K562 (cell line): ENCODE data around the gene DELE1. TPM values are rescaled to one million over a fixed set of nuclear protein-coding genes. Genes with fewer than 3 reads are reported as not detected.

Experiments used
- ATAC-seq: fragments of 200-7000 bp; cut with Tn5 transposase; 3 replicates; pipeline ENCODE4 v1.9.1; 2020; ENCODE audit warnings: moderate library complexity
- BruUV-seq: library from RNA; stranded (reverse); fragments of 400-500 nt; replicated peaks from 2 replicates; lab custom pipeline; 2021; lab: Mats Ljungman, UMichigan
- CTCF ChIA-PET: fragments of 300-600 bp; formaldehyde crosslinking; extraction: SDS; loops from one replicate; lab custom pipeline; 2021; ENCODE audit warnings: low intra/inter-chr PET ratio; lab: Yijun Ruan, JAX
- POLR2A ChIA-PET: fragments of 300-600, 350-650 bp; sonication (Branson Sonifier 250); formaldehyde crosslinking; extraction: SDS; loops from one replicate; lab custom pipeline; 2021; ENCODE audit warnings: antibody characterized with exemption, inconsistent platforms; lab: Yijun Ruan, JAX
- DNase-seq, 4 experiments: peaks; one replicate each; pipeline versions ENCODE4 v3.0.0 to v3.0.0-alpha.2; 2011 to 2018; ENCODE audit warnings: low spot score in 3 of 4, mixed read lengths in 3 of 4; ENCODE audit errors: extremely low read depth in 1 of 4
- FAIRE-seq: peaks from 2 replicates; lab custom pipeline; 2011; peaks lifted over from hg19 to GRCh38; lab: Jason Lieb, UNC
- H2AFZ ChIP-seq: 2 replicates; pipeline ENCODE4 v1.6.0; 2011; ENCODE audit warnings: low read depth, low read length, control low read depth, inconsistent platforms
- H3K27ac ChIP-seq: fragments of 200-600 bp; 3 replicates; pipeline ENCODE4 v1.8.0; 2011; ENCODE audit warnings: low read depth, mild to moderate bottlenecking, control low read depth, inconsistent platforms, low read length, moderate library complexity, mixed read lengths; ENCODE audit errors: extremely low read depth
- H3K27me3 ChIP-seq, 2 experiments: fragments of 300-600 bp in 1 of 2; 2 replicates in 1 of 2; 3 replicates in 1 of 2; pipeline versions ENCODE4 v1.6.0 to v1.8.0; 2011; ENCODE audit warnings: inconsistent platforms in 2 of 2, low read length in 2 of 2, mild to moderate bottlenecking in 1 of 2, mixed read lengths in 1 of 2, moderate library complexity in 1 of 2; ENCODE audit not compliant: control insufficient read depth in 2 of 2, insufficient read depth in 2 of 2
- H3K36me3 ChIP-seq: fragments of 300-600 bp; 3 replicates; pipeline ENCODE4 v1.8.0; 2011; ENCODE audit warnings: mild to moderate bottlenecking, low read length, inconsistent platforms; ENCODE audit not compliant: control insufficient read depth, insufficient read depth
- H3K4me1 ChIP-seq, 2 experiments: fragments of 200-600 bp in 1 of 2; replicated peaks in 1 of 2; 2 replicates in 1 of 2; 3 replicates in 1 of 2; pipeline versions ENCODE4 v1.5.1 to v1.8.0; 2011; ENCODE audit warnings: inconsistent platforms in 2 of 2, low read length in 2 of 2, mild to moderate bottlenecking in 1 of 2, mixed read lengths in 1 of 2, moderate library complexity in 1 of 2; ENCODE audit not compliant: control insufficient read depth in 2 of 2, insufficient read depth in 2 of 2
- H3K4me2 ChIP-seq: 2 replicates; pipeline ENCODE4 v1.6.1; 2011; ENCODE audit warnings: low read length, control low read depth, inconsistent platforms, mixed read lengths; ENCODE audit not compliant: insufficient read depth
- H3K4me3 ChIP-seq: fragments of 200-600 bp; sonication (generic), shearing (Covaris generic); 2 replicates; pipeline ENCODE4 v1.5.1; 2016; ENCODE audit warnings: control low read depth, inconsistent platforms
- H3K79me2 ChIP-seq: fragments of 200-600 bp; 3 replicates; pipeline ENCODE4 v1.8.0; 2011; ENCODE audit warnings: low read length, inconsistent platforms; ENCODE audit not compliant: control insufficient read depth, insufficient read depth
- H3K9ac ChIP-seq, 2 experiments: 2 replicates each; pipeline versions ENCODE4 v1.6.0 to v1.6.1; 2011; ENCODE audit warnings: low read depth in 2 of 2, low read length in 2 of 2, control low read depth in 1 of 2, inconsistent platforms in 1 of 2, mild to moderate bottlenecking in 1 of 2, mixed read lengths in 1 of 2; ENCODE audit not compliant: insufficient read depth in 1 of 2
- H3K9me1 ChIP-seq: one replicate; pipeline ENCODE4 v1.6.0; 2011; ENCODE audit warnings: inconsistent platforms, mild to moderate bottlenecking, low read length, moderate library complexity; ENCODE audit not compliant: control insufficient read depth, insufficient read depth
- H3K9me3 ChIP-seq: replicated peaks from 2 replicates; pipeline ENCODE4 v1.5.1; 2011; ENCODE audit warnings: low read depth, low read length, inconsistent platforms; ENCODE audit not compliant: control insufficient read depth, insufficient read depth
- H4K20me1 ChIP-seq: replicated peaks from 2 replicates; pipeline ENCODE4 v1.6.1; 2011; ENCODE audit warnings: low read length, inconsistent platforms, mixed read lengths; ENCODE audit not compliant: control insufficient read depth, insufficient read depth
- CHD4 ChIP-seq: fragments of 200-600 bp; sonication (generic); IDR thresholded peaks from 3 replicates; pipeline ENCODE4 v1.6.1; 2012; ENCODE audit warnings: low read depth, mild to moderate bottlenecking, mixed read lengths, low read length, inconsistent platforms; ENCODE audit not compliant: insufficient read depth, insufficient replicate concordance, poor library complexity, severe bottlenecking
- EZH2 ChIP-seq: IDR thresholded peaks from 2 replicates; pipeline ENCODE4 v1.6.1; 2012; ENCODE audit warnings: low read depth, mild to moderate bottlenecking, inconsistent platforms, low read length, borderline replicate concordance
- JUND ChIP-seq, 2 experiments: IDR thresholded peaks; 2 replicates in 1 of 2; 3 replicates in 1 of 2; pipeline ENCODE4 v1.6.1; 2011; ENCODE audit warnings: borderline replicate concordance in 2 of 2, low read depth in 2 of 2, low read length in 2 of 2, improper control_type of control experiment in 1 of 2, missing biosample characterization in 1 of 2, missing genetic modification characterization in 1 of 2, missing genetic modification reagents in 1 of 2
- NEUROD1 ChIP-seq: fragments of 150-350 bp; IDR thresholded peaks from 2 replicates; pipeline ENCODE4 v1.6.1; 2014; ENCODE audit warnings: borderline replicate concordance, low read length, low read depth; ENCODE audit not compliant: partially characterized antibody
- NFRKB ChIP-seq: fragments of 450-650 bp; IDR thresholded peaks from 2 replicates; pipeline ENCODE4 v1.6.1; 2016; ENCODE audit warnings: low read depth
- PPARD ChIP-seq: fragments of 250-450 bp; sonication (Bioruptor Pico); IDR thresholded peaks from 2 replicates; pipeline ENCODE4 v1.8.0; 2022; ENCODE audit warnings: inconsistent platforms, mild to moderate bottlenecking, moderate library complexity
- RAD21 ChIP-seq, 2 experiments: fragments of 250-450 bp in 1 of 2; fragments of 450-650 bp in 1 of 2; sonication (Bioruptor Pico) in 1 of 2; formaldehyde crosslinking in 1 of 2; IDR thresholded peaks in 1 of 2; conservative IDR thresholded peaks in 1 of 2; 2 replicates each; pipeline versions ENCODE4 v1.4.0 to v1.8.0; 2020 to 2022; ENCODE audit warnings: mild to moderate bottlenecking in 2 of 2, moderate library complexity in 1 of 2
- ZBTB1 ChIP-seq: sonication (generic); formaldehyde crosslinking; IDR thresholded peaks from 2 replicates; pipeline ENCODE4 v1.8.1; 2023; ENCODE audit warnings: missing genetic modification reagents, low read depth, mild to moderate bottlenecking, borderline replicate concordance
- ZNF347 ChIP-seq: fragments of 450-650 bp; formaldehyde crosslinking; IDR thresholded peaks from 2 replicates; pipeline ENCODE4 v1.4.0; 2020; ENCODE audit warnings: low read depth, mild to moderate bottlenecking, moderate library complexity
- ZNF354B ChIP-seq: fragments of 250-450 bp; sonication (Bioruptor Pico); IDR thresholded peaks from 2 replicates; pipeline ENCODE4 v1.4.0; 2020
- WGBS: fragments of 100-300 bp; shearing (Covaris generic); methylation state at CpG from one replicate; pipeline ENCODE4 v1.1.6; 2016; ENCODE audit warnings: low coverage, mixed read lengths; ENCODE audit not compliant: insufficient coverage; ENCODE audit errors: missing lambda C conversion rate; 5-methylcytosine and 5-hydroxymethylcytosine counted together
- in situ Hi-C: fragments of 300-500 bp; cut with MboI; formaldehyde crosslinking; loops from 4 replicates; pipeline ENCODE4 v1.15.0; 2018; ENCODE audit warnings: inconsistent platforms, mixed read lengths
- intact Hi-C: fragments of 100-400 bp; cut with micrococcal nuclease; formaldehyde crosslinking; loops from 2 replicates; pipeline ENCODE4 v1.14.2; 2022
- polyA plus RNA-seq, 8 experiments: library from polyadenylated mRNA; depleted of rRNA in 4 of 8; stranded (reverse) in 5 of 8; unstranded in 3 of 8; fragments of >200 nt; fragmentation: Nextera tagmentation in 2 of 8; fragmentation: Illumina TruSeq in 1 of 8; extraction: Ambion mirVana in 2 of 8; extraction: Trizol in 1 of 8; gene quantifications; 2 replicates each; pipeline versions ENCODE4 v1.2.1 to v1.2.3, GENCODE V29; 2011 to 2014; ENCODE audit warnings: inconsistent platforms in 1 of 8, missing spikeins in 1 of 8
- total RNA-seq, 7 experiments: library from RNA; depleted of rRNA in 6 of 7; stranded (reverse); fragments of >200 nt in 6 of 7; fragmentation: Illumina TruSeq in 2 of 7; extraction: Trizol in 2 of 7; gene quantifications; 2 replicates each; pipeline versions ENCODE4 v1.2.1 to v1.2.3, GENCODE V29; 2011 to 2021; ENCODE audit warnings: low replicate concordance in 1 of 7
- TF ChIP-seq, protein P1 (sequence below): IDR thresholded peaks from 2 replicates; pipeline ENCODE4 v1.6.1; 2011; ENCODE audit not compliant: insufficient read length; ENCODE audit errors: extremely low read depth
- TF ChIP-seq, protein P2 (sequence below), 2 experiments: IDR thresholded peaks in 1 of 2; conservative IDR thresholded peaks in 1 of 2; 2 replicates each; pipeline ENCODE4 v1.6.1; 2016; ENCODE audit warnings: low read depth in 2 of 2, mild to moderate bottlenecking in 1 of 2, missing compliant biosample characterization in 1 of 2, missing genetic modification characterization in 1 of 2, moderate library complexity in 1 of 2

DELE1 gene
- total and polyA plus RNA-seq, 9 of the 15 experiments (the other 6 are each of a cell fraction or from before 2014, with no cell fraction given) = 16.6 to 74.4 (median 49.8) TPM

DNA sequence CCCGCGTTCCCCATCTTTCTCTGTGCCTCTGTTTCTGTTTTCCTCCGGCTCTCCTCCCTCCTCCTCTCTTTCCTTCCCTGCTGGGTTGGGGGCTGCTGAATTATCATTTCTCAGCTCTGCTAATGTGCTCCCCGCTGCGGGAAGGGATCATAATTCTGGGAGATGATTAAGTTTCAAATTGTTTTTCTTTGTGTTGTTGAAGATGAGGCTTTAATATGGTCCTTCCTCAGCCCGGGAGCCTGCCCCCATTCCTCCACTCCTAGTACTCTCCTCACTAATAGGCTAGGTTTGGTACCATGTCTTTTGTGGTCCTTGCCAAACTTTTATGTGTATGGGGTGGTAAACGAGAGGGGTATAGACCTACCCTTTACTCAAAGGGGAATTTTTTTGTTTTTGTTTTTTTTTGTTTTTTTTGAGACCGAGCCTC is 39.8 kb upstream of the DELE1 start (continued):
- TF ChIP-seq ZNF354B (CRISPR knock-in tag) (no peak), NEUROD1 (no peak), EZH2 (no peak), ZNF347 (CRISPR knock-in tag) (no peak), JUND (IDR thresholded peaks at IDR 0.05; ENCODE audit: borderline replicate concordance, low read depth, low read length) (no peak), JUND (tag; IDR thresholded peaks at IDR 0.05; ENCODE audit: borderline replicate concordance, low read depth, low read length) (no peak), PPARD (CRISPR knock-in tag) (no peak), NFRKB (no peak), ZBTB1 (CRISPR knock-in tag) (no peak)
- TF ChIP-seq, protein P1, sequence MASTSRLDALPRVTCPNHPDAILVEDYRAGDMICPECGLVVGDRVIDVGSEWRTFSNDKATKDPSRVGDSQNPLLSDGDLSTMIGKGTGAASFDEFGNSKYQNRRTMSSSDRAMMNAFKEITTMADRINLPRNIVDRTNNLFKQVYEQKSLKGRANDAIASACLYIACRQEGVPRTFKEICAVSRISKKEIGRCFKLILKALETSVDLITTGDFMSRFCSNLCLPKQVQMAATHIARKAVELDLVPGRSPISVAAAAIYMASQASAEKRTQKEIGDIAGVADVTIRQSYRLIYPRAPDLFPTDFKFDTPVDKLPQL = no peak

DNA sequence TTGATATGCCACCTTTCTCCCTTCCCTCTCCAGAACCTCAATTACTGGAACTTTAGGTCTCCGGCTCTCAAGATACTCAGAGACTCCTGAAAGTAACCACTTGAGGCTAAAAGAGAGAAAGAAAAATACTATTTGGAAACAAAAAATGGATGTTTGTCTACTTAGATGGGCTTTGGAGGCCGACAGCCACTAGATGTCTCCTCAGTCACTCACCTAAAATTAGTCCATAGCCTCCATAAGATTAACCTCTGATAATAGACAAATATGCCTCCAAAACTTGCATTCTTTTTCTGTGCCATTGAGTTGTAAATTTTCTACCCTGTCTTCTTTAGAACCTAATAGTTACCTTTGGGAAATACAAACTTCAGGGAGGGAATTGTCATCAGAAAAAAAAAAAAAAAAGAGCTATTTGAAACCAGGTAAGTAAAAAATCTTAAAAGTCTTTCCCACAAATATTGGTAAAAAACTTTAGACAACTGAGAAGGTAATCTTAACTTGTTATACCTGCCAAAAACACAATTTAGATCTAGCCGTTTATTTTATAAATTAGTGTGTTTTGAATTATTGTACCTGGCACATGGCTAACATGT is 34.3 kb upstream of the DELE1 start:
- FAIRE-seq = peak; percentile 62
- POLR2A ChIA-PET = no interaction called here
- TF ChIP-seq CHD4 = no peak
- peak; percentile 63 to 75 for TF ChIP-seq RAD21 (CRISPR knock-in tag; conservative IDR thresholded peaks at IDR 0.05 in 1 of 2, IDR thresholded peaks at IDR 0.05 in 1 of 2)
- no peak for TF ChIP-seq NEUROD1
- TF ChIP-seq, protein P2, sequence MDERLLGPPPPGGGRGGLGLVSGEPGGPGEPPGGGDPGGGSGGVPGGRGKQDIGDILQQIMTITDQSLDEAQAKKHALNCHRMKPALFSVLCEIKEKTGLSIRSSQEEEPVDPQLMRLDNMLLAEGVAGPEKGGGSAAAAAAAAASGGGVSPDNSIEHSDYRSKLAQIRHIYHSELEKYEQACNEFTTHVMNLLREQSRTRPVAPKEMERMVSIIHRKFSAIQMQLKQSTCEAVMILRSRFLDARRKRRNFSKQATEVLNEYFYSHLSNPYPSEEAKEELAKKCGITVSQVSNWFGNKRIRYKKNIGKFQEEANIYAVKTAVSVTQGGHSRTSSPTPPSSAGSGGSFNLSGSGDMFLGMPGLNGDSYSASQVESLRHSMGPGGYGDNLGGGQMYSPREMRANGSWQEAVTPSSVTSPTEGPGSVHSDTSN (CRISPR knock-in tag; IDR thresholded peaks at IDR 0.05; ENCODE audit: low read depth) = no peak
- TF ChIP-seq, protein P2 (tag; conservative IDR thresholded peaks at IDR 0.05; ENCODE audit: low read depth) = no peak

More for the DNA sequence above, 34.3 kb upstream of the DELE1 start:
- Histone ChIP-seq H3K4me2 (no peak overlapping the region), H4K20me1 (no peaks in the 10 kb centered on the region), H3K27ac (no peak overlapping the region), H3K79me2 (no peaks in the 10 kb centered on the region), H3K27me3 (peaks cover 6 to 7% of the 10 kb centered on the region in 2 experiments), H3K9me3 (no peaks in the 10 kb centered on the region), H3K9me1 (no peaks in the 10 kb centered on the region), H3K36me3 (no peaks in the 10 kb centered on the region), H3K4me1 (no peaks in the 10 kb centered on the region; a peak in 1 of 5 replicates), H3K9ac (no peak overlapping the region), H2AFZ (peak overlapping the region; percentile 46; the same call in 1 of the 2 replicates), H3K4me3 (no peak overlapping the region)
- 7% methylated on average over 3 of the region's 3 CpGs for WGBS
- ATAC-seq (peak; percentile 82), DNase-seq (peak in 2 of 4 experiments; percentile 29 to 30)
- intact Hi-C loops (loop anchor here (1.0 to 2.0 kb wide), 3 partner anchors 25 to 255 kb away; no protein-coding TSS in a partner anchor), in situ Hi-C loops (no loop called here)
- CTCF ChIA-PET = interaction anchor here (1.0 to 2.9 kb wide), 3 partner anchors 24 to 71 kb away, joined by 4 to 29 read pairs (median 13); partner anchors contain the start of gene PCDH12
- no TSS peak for BruUV-seq
